NCI-H446 treated with DMSO at 0.1 percent for 48 hours (cell line): ENCODE data around the gene FAM131A.
A peak's percentile ranks its signal among the peaks of the same experiment; 100 is the strongest.

Experiments
- DNase-seq: peaks from one replicate; lab custom pipeline; 2025; lab: John Stamatoyannopoulos, UW

The FAM131A gene, protein sequence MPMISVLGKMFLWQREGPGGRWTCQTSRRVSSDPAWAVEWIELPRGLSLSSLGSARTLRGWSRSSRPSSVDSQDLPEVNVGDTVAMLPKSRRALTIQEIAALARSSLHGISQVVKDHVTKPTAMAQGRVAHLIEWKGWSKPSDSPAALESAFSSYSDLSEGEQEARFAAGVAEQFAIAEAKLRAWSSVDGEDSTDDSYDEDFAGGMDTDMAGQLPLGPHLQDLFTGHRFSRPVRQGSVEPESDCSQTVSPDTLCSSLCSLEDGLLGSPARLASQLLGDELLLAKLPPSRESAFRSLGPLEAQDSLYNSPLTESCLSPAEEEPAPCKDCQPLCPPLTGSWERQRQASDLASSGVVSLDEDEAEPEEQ

GRCh38 chr3:184337399-184337714, at the start of gene FAM131A:
Gene FAM131A, plus strand, starts transcription at chr3:184337600. Its CDS starts 31 bp downstream, at chr3:184337631.
- peak; percentile 51 for DNase-seq

DNA sequence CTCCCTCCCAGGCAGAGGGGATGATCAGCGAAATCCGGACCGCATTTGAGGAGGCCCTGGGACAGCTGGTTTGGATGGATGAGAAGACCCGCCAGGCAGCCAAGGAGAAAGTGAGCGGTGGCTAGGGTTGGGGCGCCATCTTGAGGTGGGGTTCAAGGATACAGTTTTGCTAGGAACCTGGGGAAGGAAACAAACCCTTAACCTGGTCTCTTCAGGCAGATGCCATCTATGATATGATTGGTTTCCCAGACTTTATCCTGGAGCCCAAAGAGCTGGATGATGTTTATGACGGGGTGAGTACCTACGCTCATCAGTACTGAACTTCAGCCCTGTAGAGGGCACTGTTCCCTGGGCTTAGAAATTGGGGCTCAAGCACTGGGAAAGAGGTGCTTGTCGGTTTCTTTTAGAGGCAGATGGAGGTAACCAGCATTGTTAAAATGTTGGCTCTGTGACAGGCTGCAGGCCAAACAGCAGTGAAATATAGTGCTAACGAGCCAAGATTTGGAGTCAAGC, 47.9 kb upstream of the FAM131A start:
- peak; percentile 30 for DNase-seq

DNA sequence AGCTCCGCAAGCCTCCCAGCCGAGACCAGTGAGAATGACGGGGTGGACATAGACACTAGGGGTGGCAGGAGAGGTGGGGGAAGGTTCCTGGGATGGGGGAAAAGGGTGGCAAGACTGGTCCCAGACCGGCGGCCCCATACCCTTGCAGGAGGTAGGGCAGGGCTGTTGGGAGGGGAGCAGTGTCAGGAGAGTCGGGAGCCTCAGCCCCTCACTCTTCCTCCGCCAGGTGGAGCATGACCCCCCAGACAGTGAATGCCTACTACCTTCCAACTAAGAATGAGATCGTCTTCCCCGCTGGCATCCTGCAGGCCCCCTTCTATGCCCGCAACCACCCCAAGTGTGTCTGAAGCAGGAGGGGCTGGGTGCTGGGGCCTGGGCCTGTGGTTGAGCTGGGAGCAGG, 47.1 kb upstream of the FAM131A start:
- no peak for DNase-seq

DNA sequence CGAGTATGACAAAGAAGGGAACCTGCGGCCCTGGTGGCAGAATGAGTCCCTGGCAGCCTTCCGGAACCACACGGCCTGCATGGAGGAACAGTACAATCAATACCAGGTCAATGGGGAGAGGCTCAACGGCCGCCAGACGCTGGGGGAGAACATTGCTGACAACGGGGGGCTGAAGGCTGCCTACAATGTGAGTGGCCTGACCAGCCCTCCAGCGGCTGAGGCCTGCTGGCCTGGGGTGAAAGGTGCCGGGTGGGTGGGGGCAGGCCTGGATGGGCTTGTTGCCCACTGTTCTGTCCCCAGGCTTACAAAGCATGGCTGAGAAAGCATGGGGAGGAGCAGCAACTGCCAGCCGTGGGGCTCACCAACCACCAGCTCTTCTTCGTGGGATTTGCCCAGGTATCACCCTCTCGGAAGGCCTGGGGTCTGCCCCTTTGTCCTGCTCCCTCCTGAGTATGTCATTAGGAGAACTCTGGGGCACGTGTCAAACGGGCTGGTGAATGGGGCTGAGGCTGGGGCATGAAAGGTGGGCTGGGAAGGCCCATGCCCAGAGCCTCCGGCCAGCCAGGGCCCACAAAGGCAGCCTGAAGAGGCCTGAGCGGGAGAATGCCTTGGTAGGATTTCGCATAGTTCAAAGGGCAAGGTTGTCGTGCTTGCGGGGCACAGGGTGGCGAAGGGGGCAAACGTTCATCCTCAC, 46.2 kb upstream of the FAM131A start:
- DNase-seq: no peak

DNA sequence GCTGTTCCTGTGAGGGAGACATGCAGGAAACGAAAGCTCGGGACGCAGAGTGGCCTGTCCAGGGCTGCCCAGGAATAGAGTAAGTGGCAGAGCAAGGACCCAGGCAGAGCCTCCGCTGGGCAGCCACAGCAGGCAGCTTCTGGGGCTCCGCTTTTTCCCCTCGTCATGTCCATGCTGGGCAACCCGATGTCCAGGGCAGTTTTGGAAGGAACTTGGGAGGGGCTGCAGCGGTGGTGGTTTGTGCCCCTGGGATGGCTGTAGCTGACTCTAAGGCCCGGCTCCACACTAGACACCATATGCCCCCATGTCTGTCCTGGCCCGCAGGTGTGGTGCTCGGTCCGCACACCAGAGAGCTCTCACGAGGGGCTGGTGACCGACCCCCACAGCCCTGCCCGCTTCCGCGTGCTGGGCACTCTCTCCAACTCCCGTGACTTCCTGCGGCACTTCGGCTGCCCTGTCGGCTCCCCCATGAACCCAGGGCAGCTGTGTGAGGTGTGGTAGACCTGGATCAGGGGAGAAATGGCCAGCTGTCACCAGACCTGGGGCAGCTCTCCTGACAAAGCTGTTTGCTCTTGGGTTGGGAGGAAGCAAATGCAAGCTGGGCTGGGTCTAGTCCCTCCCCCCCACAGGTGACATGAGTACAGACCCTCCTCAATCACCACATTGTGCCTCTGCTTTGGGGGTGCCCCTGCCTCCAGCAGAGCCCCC, 45.5 kb upstream of the FAM131A start:
- no peak for DNase-seq

DNA sequence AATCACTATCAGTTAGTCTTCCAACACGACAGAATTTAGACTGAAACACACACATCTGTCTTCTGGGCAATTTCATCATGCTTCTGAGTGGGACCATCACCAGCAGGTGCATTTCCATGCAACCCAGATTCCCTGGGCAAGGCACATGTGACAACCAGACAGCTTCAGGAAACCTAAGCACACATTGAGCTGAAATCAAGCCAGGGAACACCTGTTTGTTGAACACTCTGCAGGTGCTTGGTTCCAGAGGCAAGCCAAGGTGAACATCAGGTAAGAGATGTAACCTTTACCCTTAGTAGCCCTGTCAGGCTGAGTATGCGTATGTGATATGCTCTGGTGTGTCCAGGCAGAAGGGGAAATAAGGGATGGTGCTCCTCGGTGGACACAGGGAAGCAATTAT, 41.6 kb upstream of the FAM131A start:
- no peak for DNase-seq

DNA sequence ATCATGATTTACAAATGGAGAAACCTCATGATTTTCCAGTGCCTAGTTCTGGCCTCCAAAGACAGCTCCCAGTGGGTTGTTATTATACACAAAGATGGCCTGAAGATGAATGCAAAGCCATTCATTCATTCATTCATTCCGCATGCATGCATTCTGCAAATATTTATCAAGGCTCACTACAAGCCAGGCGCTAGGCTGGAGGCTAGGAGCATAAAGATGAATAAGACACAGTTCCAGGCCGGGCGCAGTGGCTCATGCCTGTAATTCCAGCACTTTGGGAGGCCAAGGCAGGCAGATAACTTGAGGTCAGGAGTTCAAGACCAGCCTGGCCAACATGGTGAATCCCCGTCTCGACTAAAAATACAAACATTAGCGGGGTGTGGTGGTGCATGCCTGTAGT, 40.8 kb upstream of the FAM131A start:
- DNase-seq: no peak

- DNase-seq: peak; percentile 94
Observed at GRCh38 chr3:184298759-184299487, 38.5 kb upstream of the FAM131A start, which contains the start of gene PSMD2. Gene PSMD2, plus strand, starts transcription at chr3:184299241. Its CDS starts 26 bp downstream, at chr3:184299267.

DNA sequence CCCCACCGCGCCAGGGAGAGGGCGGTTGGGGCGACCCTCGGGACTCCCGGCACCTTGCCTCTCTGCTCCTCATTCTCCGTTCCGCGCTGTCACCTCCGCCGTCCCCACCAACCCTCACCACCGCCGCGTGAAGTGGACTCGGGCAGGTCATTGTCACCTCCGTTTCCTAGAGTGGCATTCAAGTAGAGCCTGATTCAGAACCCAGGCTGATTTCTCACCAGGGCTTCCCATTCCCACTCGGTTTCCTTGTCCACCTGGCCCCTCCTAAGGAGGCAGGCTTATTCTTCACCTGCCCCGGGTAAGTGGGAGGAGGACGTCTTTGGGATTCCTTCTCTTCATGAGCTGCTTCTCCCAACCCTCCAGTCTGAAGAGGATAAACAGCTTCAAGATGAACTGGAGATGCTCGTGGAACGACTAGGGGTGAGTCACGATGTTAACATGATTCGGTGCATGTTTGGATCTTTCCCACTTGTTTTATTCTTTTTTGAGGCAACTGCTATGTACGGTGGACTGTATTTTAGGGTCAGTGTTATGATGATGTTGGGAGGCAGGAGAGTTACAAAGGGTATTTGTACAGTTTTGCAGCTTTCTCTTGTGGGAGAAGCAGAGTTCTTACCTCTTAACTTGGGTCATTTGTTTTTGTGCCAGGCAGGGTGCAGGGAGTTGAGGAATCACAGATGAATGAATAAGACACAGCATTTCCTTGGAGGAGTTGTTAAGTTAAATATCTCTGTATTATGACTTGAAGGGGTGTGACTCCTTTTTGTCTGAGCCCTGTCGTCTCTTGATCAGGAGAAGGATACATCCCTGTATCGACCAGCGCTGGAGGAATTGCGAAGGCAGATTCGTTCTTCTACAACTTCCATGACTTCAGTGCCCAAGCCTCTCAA, 37.7 kb upstream of the FAM131A start:
- DNase-seq: no peak

- no peak for DNase-seq
Observed at GRCh38 chr3:184300378-184300720, 37.1 kb upstream of the FAM131A start.

GRCh38 chr3:184305577-184305976, 31.8 kb upstream of the FAM131A start:
- DNase-seq: no peak

DNA sequence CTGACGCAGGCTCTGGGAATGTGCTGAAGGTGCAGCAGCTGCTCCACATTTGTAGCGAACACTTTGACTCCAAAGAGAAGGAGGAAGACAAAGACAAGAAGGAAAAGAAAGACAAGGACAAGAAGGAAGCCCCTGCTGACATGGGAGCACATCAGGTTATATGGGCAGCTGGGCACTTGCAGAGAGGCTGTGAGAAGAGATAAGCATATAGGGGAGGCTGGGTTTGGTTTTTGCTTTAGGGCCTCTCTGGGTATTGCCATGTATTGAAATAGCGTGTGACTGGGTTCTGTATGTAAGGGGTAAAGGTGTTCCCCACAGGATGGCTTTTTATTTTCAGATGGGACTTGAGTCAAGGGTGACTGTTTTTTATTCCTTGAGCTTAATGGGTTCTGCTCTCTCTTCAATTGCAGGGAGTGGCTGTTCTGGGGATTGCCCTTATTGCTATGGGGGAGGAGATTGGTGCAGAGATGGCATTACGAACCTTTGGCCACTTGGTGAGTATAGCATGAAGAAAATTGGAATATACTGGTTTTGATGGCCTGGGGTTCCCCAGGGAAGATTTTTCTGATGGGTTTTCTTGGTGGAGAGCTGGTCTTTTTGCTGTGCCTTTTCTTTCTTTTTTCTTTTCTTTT, 30.9 kb upstream of the FAM131A start:
- no peak for DNase-seq

- no peak for DNase-seq
Observed at GRCh38 chr3:184307915-184308314, 29.5 kb upstream of the FAM131A start.

DNA sequence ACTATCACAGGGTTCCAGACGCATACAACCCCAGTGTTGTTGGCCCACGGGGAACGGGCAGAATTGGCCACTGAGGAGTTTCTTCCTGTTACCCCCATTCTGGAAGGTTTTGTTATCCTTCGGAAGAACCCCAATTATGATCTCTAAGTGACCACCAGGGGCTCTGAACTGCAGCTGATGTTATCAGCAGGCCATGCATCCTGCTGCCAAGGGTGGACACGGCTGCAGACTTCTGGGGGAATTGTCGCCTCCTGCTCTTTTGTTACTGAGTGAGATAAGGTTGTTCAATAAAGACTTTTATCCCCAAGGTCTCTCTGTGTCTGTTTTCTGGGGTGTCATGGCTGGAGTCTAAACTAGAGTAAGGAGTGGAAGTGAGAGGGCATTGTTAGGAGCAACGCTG, 28.7 kb upstream of the FAM131A start:
- DNase-seq: no peak

DNA sequence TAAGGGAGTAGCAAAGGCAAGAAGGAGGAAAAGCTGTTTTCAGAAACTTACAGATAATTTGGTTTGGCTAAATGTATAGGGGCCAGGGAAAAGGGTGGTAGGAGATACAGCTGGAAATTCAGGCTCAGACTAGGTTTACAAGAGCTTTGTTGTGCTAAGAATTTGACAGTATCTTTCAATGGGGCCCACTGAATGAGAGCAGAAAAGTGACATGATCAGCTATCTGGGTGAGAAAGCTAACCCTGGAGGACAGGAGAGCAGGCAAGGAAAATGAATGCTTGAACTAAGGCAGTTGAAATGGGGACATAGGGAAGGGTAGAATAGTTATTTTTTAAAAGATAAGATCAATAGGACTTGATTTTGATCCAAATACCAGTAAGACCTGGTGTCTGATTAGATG, 25.8 kb upstream of the FAM131A start:
- DNase-seq: no peak

GRCh38 chr3:184314363-184314699, 23.1 kb upstream of the FAM131A start, which contains the start of gene EIF4G1:
Gene EIF4G1, plus strand, starts transcription at chr3:184314606. Its CDS starts 1,191 bp downstream, at chr3:184315797.
- DNase-seq: peak; percentile 92

DNA sequence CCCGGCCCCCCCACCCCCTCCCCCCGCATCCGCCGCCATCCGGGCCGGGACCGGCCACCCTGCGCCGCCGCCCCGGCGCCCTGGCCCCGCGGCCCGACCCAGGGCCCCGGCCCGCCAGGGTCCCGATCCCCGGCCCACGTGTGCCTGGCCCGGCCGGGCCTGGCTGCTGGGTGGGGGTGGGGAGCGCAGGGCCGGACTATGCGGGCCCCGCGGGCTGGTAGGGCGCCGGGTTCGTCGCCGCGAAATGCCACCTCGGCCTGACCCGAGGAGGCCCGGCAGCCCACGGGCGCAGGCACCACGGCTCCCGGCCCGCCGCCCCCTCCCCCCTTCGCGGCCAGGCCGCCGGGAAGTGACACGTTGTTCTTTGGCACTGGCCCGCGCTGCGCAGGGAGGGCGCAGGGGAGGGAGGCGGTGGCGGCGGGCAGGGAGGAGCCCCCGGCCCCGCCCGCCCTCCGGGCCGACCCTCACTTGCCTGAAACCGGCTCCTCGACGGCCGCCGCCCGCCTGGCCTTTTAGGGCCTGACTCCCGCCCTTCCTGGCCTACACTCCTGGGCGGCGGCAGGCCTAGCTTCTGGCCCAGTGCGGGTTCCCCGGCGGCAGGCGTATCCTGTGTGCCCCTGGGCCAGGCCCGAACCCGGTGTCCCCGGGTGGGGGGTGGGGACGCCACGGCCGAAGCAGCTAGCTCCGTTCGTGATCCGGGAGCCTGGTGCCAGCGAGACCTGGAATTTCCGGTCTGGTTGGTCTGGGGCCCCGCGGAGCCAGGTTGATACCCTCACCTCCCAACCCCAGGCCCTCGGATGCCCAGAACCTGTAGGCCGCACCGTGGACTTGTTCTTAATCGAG, 22.5 kb upstream of the FAM131A start:
- no peak for DNase-seq

GRCh38 chr3:184315543-184315867, 21.9 kb upstream of the FAM131A start:
- DNase-seq: no peak

DNA sequence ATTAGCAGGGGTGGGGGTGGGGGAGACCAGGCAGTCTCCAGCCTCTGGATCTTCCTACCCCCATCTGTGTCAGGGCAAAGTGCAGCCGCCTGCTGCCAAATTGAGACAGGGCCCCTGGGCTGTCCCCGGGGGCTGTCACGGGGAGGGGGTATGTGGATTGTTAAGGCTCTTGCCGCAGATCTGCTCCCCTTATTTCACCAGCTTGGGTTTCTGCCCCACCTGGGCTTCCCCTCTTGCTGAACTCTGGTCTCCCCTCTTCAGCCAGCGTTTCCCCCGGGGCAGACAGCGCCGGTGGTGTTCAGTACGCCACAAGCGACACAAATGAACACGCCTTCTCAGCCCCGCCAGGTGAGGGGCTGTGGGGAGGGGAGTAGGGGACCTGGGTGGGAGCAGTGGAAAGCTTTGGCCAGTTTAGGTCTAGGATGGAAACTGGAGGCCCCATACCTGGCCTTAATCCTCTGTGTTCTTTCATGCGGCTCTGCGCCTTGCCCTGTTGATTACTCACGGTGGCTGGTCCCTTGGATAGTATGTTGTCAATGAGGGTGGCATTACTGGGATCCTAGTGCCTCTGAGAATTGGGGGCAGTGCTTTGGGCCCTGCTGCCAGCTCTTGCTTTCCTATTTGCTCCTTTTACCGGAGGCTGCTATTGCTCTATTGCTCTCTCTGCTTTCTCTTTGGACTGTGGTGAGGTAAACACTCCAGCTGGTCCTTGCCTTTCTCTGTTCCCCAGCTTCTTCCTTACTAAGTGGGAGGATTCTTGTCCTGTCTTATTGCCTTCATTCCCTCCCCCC, 21.3 kb upstream of the FAM131A start:
- DNase-seq: no peak
